Endothelial cell of umbilical vein (primary cell): ENCODE results near the gene MORN3. TPM values are rescaled to one million over a fixed set of nuclear protein-coding genes. Genes with fewer than 3 reads are reported as not detected.
"Not testable (repeated sequence)": the region's sequence is repeated elsewhere in the genome, so short reads cannot be mapped to it uniquely, and the experiment has no call there.

Source experiments
- BruUV-seq: library from RNA; stranded (reverse); fragments of 400-500 nt; replicated peaks from 2 replicates; lab custom pipeline; 2021; lab: Mats Ljungman, UMichigan
- CTCF ChIA-PET: fragments of 300-600, 350-600 bp; sonication (Branson Sonifier 250); formaldehyde crosslinking; loops from one replicate; lab custom pipeline; 2021; ENCODE audit warnings: antibody characterized with exemption, inconsistent platforms; lab: Charles Lee
- POLR2A ChIA-PET: fragments of 300-600, 350-600 bp; sonication (Branson Sonifier 250); formaldehyde crosslinking; loops from one replicate; lab custom pipeline; 2021; ENCODE audit warnings: antibody characterized with exemption, inconsistent platforms; lab: Charles Lee
- DNase-seq: peaks from one replicate; pipeline ENCODE4 v3.0.0-alpha.2; 2011; ENCODE audit warnings: low read depth, low spot score
- FAIRE-seq: peaks from 2 replicates; lab custom pipeline; 2011; peaks lifted over from hg19 to GRCh38; lab: Jason Lieb, UNC
- H2AFZ ChIP-seq: 2 replicates; pipeline ENCODE4 v1.6.0; 2012; ENCODE audit warnings: low read depth, low read length, control low read depth, inconsistent platforms
- H3K27ac ChIP-seq: 2 replicates; pipeline ENCODE4 v1.5.1; 2011; ENCODE audit warnings: low read depth, mild to moderate bottlenecking, control low read depth, low read length, moderate library complexity; ENCODE audit not compliant: insufficient read depth
- H3K27me3 ChIP-seq, 2 experiments: 2 replicates each; pipeline versions ENCODE4 v1.6.0 to v1.6.1; 2011; ENCODE audit warnings: low read length in 2 of 2, mixed read lengths in 1 of 2; ENCODE audit not compliant: control insufficient read depth in 2 of 2, insufficient read depth in 2 of 2
- H3K36me3 ChIP-seq, 2 experiments: 2 replicates in 1 of 2; 3 replicates in 1 of 2; pipeline ENCODE4 v1.5.1; 2011; ENCODE audit warnings: low read length in 2 of 2, mild to moderate bottlenecking in 1 of 2, moderate library complexity in 1 of 2; ENCODE audit not compliant: control insufficient read depth in 2 of 2, insufficient read depth in 2 of 2; ENCODE audit errors: extremely low read depth in 1 of 2
- H3K4me1 ChIP-seq: 3 replicates; pipeline ENCODE4 v1.5.1; 2011; ENCODE audit warnings: mild to moderate bottlenecking, low read length; ENCODE audit not compliant: control insufficient read depth, insufficient read depth; ENCODE audit errors: extremely low read depth
- H3K4me2 ChIP-seq: 2 replicates; pipeline ENCODE4 v1.6.1; 2011; ENCODE audit warnings: low read length, control low read depth, mixed read lengths; ENCODE audit not compliant: insufficient read depth
- H3K4me3 ChIP-seq, 3 experiments: fragments of 200-600 bp in 1 of 3; sonication (generic), shearing (Covaris generic) in 1 of 3; replicated peaks in 1 of 3; 2 replicates each; pipeline ENCODE4 v1.5.1; 2011 to 2016; ENCODE audit warnings: control low read depth in 3 of 3, low read length in 3 of 3, mild to moderate bottlenecking in 2 of 3, inconsistent platforms in 1 of 3, low read depth in 1 of 3, moderate library complexity in 1 of 3; ENCODE audit not compliant: insufficient read depth in 1 of 3
- H3K79me2 ChIP-seq: 2 replicates; pipeline ENCODE4 v1.6.0; 2012; ENCODE audit warnings: low read length, inconsistent platforms; ENCODE audit not compliant: control insufficient read depth, insufficient read depth
- H3K9ac ChIP-seq: replicated peaks from 2 replicates; pipeline ENCODE3; 2011; ENCODE audit warnings: low read length, control low read depth; ENCODE audit not compliant: insufficient read depth; ENCODE audit errors: extremely low read depth
- H3K9me1 ChIP-seq: replicated peaks from 3 replicates; pipeline ENCODE4 v1.6.0; 2011; ENCODE audit warnings: mild to moderate bottlenecking, low read length; ENCODE audit not compliant: control insufficient read depth, insufficient read depth; ENCODE audit errors: extremely low read depth
- H3K9me3 ChIP-seq: replicated peaks from 2 replicates; pipeline ENCODE4 v1.5.1; 2012; ENCODE audit warnings: low read length, inconsistent platforms; ENCODE audit not compliant: control insufficient read depth, insufficient read depth
- H4K20me1 ChIP-seq: replicated peaks from 2 replicates; pipeline ENCODE3; 2011; ENCODE audit warnings: mild to moderate bottlenecking, low read length; ENCODE audit not compliant: control insufficient read depth, insufficient read depth; ENCODE audit errors: extremely low read depth
- CTCF ChIP-seq, 2 donors: IDR thresholded peaks; 1 replicate in 1 of 2; 2 replicates in 1 of 2; pipeline ENCODE4 v1.5.1; 2011; ENCODE audit warnings: low read length in 2 of 2, mild to moderate bottlenecking in 2 of 2, moderate library complexity in 2 of 2, control low read depth in 1 of 2, inconsistent platforms in 1 of 2, low read depth in 1 of 2; ENCODE audit not compliant: insufficient read depth in 1 of 2; ENCODE audit errors: extremely low read depth in 1 of 2
- EZH2 ChIP-seq: IDR thresholded peaks from 2 replicates; pipeline ENCODE4 v1.6.1; 2012; ENCODE audit warnings: borderline replicate concordance, low read depth, mild to moderate bottlenecking, moderate library complexity, low read length, inconsistent platforms; ENCODE audit not compliant: severe bottlenecking
- FOS ChIP-seq: IDR thresholded peaks from 2 replicates; pipeline ENCODE4 v1.6.1; 2011; ENCODE audit warnings: mild to moderate bottlenecking, low read length, moderate library complexity, borderline replicate concordance; ENCODE audit not compliant: insufficient read depth
- GATA2 ChIP-seq: IDR thresholded peaks from 2 replicates; pipeline ENCODE4 v1.7.0; 2011; ENCODE audit warnings: low read depth, mild to moderate bottlenecking, moderate library complexity, mixed read lengths, low read length; ENCODE audit not compliant: insufficient read length, insufficient read depth
- JUN ChIP-seq: IDR thresholded peaks from 2 replicates; pipeline ENCODE4 v1.6.1; 2011; ENCODE audit warnings: borderline replicate concordance, low read depth; ENCODE audit not compliant: insufficient read length, insufficient read depth
- MAX ChIP-seq: IDR thresholded peaks from 2 replicates; pipeline ENCODE4 v1.6.1; 2011; ENCODE audit not compliant: insufficient read depth, insufficient read length
- MYC ChIP-seq: IDR thresholded peaks from one replicate; pipeline ENCODE4 v1.6.1; 2011; ENCODE audit warnings: mild to moderate bottlenecking, low read depth, low read length
- POLR2AphosphoS5 ChIP-seq: IDR thresholded peaks from 2 replicates; pipeline ENCODE4 v1.6.1; 2012; ENCODE audit warnings: low read depth, mild to moderate bottlenecking, control low read depth, low read length, moderate library complexity; ENCODE audit not compliant: insufficient read depth
- dilution Hi-C: fragments of 300-500 bp; cut with MboI; formaldehyde crosslinking; loops from one replicate; pipeline ENCODE4 v1.15.0; 2019; ENCODE audit warnings: low sequenced_read_pairs; ENCODE audit not compliant: extremely low pct_ligation_motif_present
- intact Hi-C: fragments of 100-400 bp; cut with micrococcal nuclease; formaldehyde crosslinking; loops from one replicate; pipeline ENCODE4 v1.10.0; 2022
- polyA plus RNA-seq, 4 experiments: library from polyadenylated mRNA; depleted of rRNA in 3 of 4; stranded (reverse) in 3 of 4; unstranded in 1 of 4; fragments of >200 nt; gene quantifications; 2 replicates each; pipeline versions ENCODE4 v1.2.1 to v1.2.3, GENCODE V29; 2011 to 2012; ENCODE audit warnings: missing spikeins in 1 of 4
- total RNA-seq: library from RNA; stranded (reverse); gene quantifications from 2 replicates; pipeline ENCODE4 v1.2.3, GENCODE V29; 2021

Gene MORN3
- total and polyA plus RNA-seq, 2 donors (not counting 3 experiments of a cell fraction or from before 2014, with no cell fraction given): 0.66 to 0.73 TPM

- Histone ChIP-seq H2AFZ (no peak overlapping the region), H3K9me1 (no peaks in the 10 kb centered on the region), H3K4me1 (peaks cover 13% of the 10 kb centered on the region), H3K27ac (no peak overlapping the region), H3K4me2 (no peak overlapping the region), H4K20me1 (no peaks in the 10 kb centered on the region), H3K4me3 (no peak overlapping the region), H3K36me3 (no peaks in the 10 kb centered on the region), H3K9me3 (no peaks in the 10 kb centered on the region), H3K9ac (peak overlapping the region; percentile 11), H3K27me3 (peaks cover 0 to 2% of the 10 kb centered on the region in 2 experiments), H3K79me2 (peaks cover 8% of the 10 kb centered on the region)
- no TSS peak for BruUV-seq
- POLR2A ChIA-PET: no interaction called here
- TF ChIP-seq EZH2: no peak
- TF ChIP-seq MYC: no peak
- TF ChIP-seq GATA2: no peak
- TF ChIP-seq JUN: no peak
- no peak for TF ChIP-seq MAX
- TF ChIP-seq FOS: no peak
- TF ChIP-seq POLR2AphosphoS5: no peak
- no peak for TF ChIP-seq CTCF (IDR thresholded peaks at IDR 0.05; ENCODE audit: extremely low read depth in 1 of 2, insufficient read depth in 1 of 2, low read depth in 1 of 2, low read length in 2 of 2)
- CTCF ChIA-PET: no interaction called here
- intact Hi-C loops (no loop called here), dilution Hi-C loops (no loop called here)
- no peak for FAIRE-seq
- peak; percentile 20 for DNase-seq
Observed at GRCh38 chr12:121709478-121709961, 40.1 kb upstream of the MORN3 start.

- dilution Hi-C loops, H4K20me1 ChIP-seq, BruUV-seq, H3K4me3 ChIP-seq, H3K27ac ChIP-seq, DNase-seq, H3K9me1 ChIP-seq, FAIRE-seq, H3K4me2 ChIP-seq, POLR2A ChIA-PET, H3K9ac ChIP-seq, H3K79me2 ChIP-seq, H2AFZ ChIP-seq, H3K27me3 ChIP-seq, H3K36me3 ChIP-seq, intact Hi-C loops, CTCF ChIA-PET, H3K9me3 ChIP-seq: not testable (repeated sequence)
- peaks cover 13% of the 10 kb centered on the region for H3K4me1 ChIP-seq
Observed at GRCh38 chr12:121709064-121709424, 39.6 kb upstream of the MORN3 start.
